HG02943 (cell line): Measurements from ENCODE around the gene ANKRD11.
"Not testable (repeated sequence)": the region's sequence is repeated elsewhere in the genome, so short reads cannot be mapped to it uniquely, and the experiment has no call there.

Experiments
- ATAC-seq: cut with Tn5 transposase; IDR thresholded peaks from one replicate; pipeline ENCODE4 v1.9.1; 2021; ENCODE audit warnings: mild to moderate bottlenecking, low read depth, moderate library complexity; ENCODE audit not compliant: unreplicated experiment

Gene ANKRD11

GRCh38 chr16:89257281-89257731, 233.1 kb downstream of the ANKRD11 start:
- ATAC-seq, result no peak

DNA sequence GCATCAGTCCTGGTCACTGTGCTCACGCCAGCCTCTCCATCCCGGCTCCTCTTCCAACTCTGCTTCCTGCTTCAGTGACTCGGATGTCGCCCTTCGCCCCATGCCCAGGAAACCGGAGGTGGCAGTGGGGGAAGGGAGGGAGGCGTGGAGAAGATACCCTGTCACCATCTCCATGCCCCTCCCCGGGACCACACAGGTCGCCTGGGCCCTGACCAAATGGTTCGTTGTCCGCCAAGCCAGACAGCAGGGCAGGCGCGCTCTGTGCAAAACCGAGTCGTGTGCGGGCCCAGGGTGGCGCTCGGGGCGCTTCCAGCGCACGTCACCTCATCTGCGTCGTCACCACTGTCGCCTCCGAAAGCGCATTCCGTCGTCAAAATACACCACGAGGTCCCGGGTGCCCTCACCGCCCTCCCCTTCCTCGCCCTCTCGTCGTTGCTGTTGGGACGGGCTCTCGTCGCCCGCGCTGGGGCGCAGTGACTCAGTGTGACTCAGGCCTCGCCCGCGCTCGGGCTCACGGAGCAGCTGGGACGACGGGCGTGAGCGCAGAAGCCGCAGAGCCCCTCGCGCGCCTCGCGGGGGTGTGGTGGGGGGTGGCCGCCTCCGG, 233.6 kb downstream of the ANKRD11 start:
- no peak for ATAC-seq

GRCh38 chr16:89253548-89254287, 236.6 kb downstream of the ANKRD11 start:
- ATAC-seq, result no peak

DNA sequence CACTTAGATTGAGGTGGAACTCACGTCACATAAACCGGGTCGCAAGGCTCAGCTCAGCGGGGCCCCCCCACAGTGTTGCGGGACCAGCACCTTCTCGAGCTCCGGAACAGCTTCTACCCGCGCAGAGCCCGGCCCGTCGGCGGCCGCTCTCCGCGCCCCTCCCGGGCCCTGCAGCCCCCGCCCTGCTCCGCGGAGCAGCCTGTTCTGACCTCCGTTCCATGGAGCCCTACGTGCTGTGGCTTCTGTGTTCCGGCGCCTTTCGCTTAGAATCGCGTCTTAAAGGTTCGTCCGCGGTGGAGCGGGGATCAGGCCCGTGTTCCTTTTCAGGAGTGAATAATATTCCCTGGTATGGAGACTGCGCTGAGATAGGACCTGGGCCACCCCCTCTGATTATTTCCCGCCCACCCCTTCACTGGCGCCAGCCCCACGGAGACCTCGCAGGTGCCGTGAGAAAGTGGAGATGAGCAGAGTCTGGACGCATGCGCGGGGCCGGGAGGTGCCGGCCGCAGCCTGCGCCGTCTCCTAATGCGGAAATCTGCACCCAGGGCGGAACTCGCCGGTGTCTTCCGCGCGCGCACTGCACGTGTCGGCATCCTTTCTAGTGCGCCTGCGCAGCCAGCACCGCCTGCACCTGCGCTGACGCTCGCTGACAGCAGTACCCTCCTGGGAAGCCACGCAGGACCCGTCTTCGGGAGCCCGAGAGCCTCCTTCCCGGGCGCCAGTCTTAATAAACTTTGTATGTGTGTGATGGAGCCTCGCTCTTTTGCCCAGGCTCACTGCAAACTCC, 242.0 kb downstream of the ANKRD11 start:
- ATAC-seq, result no peak

DNA sequence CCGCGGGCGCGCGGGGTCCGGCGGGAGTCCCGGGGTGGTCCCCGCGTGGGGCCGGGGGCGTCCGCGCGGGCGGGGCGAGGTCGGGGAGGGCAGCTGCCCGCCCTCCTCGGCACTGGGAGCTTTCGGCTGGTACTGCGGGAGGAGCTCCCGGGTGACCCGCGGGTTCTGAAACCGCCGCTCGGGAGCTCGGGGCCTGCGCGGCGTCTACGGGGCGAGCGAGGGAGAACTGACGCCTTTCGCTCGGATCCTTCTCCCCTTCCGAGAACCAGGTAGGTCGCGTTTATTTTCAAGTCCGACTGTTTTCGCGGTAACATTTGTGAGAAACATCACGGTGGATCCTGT, 242.7 kb downstream of the ANKRD11 start:
- ATAC-seq, result not testable (repeated sequence)

- peak; percentile 64 for ATAC-seq
Measured at GRCh38 chr16:89246903-89247733, 243.2 kb downstream of the ANKRD11 start.

DNA sequence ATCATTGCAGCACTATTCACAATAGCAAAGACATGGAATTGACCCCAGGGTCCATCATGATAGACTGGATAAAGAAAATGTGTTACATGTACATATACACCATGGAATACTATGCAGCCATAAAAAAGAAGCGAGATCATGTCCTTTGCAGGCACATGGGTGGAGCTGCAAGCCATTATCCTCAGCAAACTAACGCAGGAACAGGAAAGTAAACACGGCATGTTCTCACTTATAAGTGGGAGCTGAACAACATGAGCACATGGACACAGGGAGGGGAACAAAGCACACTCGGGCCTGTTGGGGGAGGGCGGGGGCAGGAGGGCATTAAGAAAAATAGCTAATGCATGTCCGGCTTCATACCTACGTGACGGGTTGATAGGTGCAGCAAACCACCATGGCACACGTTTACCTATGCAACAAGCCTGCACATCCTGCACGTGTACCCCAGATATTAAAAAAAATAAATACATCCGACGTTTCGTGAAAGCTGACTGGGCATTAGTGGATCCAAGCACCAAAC, 243.9 kb downstream of the ANKRD11 start:
- no peak for ATAC-seq

- ATAC-seq, result no peak
Measured at GRCh38 chr16:89244754-89245153, 245.6 kb downstream of the ANKRD11 start.

DNA sequence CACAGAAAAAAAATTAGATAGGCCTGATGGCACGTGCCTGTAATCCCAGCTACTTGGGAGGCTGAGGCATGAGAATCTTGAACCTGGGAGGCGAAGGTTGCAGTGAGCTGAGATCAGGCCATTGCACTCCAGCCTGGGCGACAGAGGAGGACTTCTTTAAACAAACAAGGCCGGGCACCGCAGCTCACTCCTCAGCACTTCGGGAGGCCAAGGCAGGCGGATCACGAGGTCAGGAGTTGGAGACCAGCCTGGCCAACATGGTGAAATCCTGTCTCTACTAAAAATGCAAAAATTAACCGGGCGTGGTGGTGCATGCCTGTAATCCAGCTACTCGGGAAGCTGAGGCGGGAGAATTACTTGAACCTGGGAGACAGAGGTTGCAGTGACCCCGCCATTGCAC, 246.1 kb downstream of the ANKRD11 start:
- not testable (repeated sequence) for ATAC-seq

DNA sequence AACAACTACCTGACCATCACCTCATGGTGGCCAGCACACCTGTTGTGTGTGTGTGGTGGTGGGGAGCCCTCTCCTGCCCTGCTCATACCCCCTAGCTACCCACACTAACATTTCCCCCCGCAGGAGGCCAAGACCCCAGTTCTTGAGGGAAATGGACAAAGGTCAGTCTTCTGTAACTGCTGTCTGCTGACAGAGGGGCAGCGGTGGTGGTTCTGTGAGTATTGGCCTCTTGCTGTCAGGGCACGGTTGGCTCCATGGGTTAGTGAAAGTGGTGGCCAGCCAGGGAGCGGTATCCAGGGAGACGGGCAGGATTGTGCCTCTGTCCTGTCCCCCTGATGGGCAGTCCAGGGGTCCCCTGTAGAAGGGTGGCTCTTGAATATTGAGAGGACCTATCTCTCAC, 246.7 kb downstream of the ANKRD11 start:
- ATAC-seq, result no peak

GRCh38 chr16:89242795-89243200, 247.6 kb downstream of the ANKRD11 start:
- no peak for ATAC-seq

GRCh38 chr16:89241187-89242007, 249.0 kb downstream of the ANKRD11 start:
- ATAC-seq, result no peak

GRCh38 chr16:89237733-89238132, 252.6 kb downstream of the ANKRD11 start:
- ATAC-seq, result no peak

- ATAC-seq, result no peak
Measured at GRCh38 chr16:89233678-89234490, 256.5 kb downstream of the ANKRD11 start.

- ATAC-seq, result no peak
Measured at GRCh38 chr16:89232107-89232506, 258.3 kb downstream of the ANKRD11 start.

DNA sequence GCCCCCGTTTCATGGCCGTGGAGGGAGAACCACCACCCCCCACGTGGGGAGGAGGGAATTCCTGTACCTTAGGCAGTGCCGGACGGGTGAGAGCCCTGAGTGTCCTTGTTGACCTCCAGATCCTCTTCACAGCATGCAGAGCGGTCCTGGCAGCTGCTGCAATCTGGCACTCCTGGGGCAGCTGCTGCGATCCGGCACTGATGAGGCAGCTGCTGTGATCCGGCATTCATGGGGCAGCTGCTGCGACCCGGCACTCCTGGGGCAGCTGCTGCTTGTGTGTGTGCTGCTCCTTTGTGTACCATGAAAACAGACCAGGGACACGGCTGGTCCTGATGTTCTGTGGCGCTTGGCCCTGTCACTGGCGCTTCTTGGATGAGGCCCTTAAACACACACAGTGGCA, 260.1 kb downstream of the ANKRD11 start:
- ATAC-seq, result no peak

DNA sequence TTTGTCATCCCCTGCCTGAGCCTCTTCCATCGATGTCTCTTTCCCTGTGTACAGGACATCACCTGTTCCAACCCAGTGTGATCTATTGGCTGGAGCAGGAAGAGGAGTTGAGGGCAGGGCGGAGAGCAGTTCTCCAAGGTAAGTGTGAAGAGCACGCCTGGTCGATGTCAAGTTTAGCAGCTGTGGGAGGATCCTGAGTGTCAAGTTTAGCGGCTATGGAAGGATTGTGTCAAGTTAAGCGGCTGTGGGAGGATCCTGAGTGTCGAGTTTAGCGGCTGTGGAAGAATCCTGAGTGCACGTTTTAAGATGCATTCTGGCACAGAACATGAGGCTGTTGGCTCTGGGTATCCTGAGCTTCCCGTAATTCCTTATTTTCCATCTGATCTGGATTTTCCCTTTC, 265.7 kb downstream of the ANKRD11 start:
- ATAC-seq, result no peak

DNA sequence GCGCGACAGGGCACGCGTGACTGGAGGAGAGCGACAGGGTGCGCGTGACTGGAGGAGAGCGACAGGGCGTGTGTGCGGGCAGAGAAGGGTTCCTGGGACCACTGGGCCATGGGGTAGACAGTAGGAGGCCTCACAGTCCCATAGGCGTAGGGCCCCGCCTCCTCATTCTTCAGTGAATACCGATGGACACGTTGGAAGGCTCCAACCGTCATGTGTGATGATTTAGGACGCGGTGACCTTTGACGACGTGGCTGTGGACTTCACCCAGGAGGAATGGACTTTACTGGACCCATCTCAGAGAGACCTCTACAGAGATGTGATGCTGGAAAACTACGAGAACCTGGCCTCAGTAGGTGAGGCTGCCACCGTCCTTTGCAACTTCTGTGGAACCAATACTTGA, 267.4 kb downstream of the ANKRD11 start:
- no peak for ATAC-seq

DNA sequence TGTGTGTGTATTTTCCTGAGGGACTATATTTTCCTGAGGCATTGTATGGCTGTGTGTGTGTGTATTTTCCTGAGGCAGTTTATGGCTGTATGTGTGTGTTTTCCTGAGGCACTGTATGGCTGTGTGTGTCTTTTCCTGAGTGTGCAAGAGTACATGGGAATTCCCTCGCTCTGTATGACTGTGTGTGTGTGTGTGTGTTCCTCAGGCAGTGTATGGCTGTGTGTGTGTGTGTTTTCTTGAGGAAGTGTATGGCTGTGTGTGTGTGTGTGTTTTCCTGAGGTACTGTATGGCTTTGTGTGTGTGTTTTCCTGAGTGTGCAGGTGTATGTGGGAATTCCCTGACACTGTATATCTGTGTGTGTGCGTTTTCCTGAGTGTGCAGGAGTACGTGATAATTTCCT, 268.8 kb downstream of the ANKRD11 start:
- no peak for ATAC-seq
